Heart left ventricle (tissue), 16 donors: ENCODE results near the gene OOEP. TPM values are rescaled to one million over a fixed set of nuclear protein-coding genes. Genes with fewer than 3 reads are reported as not detected.
"Not testable (repeated sequence)": the region's sequence is repeated elsewhere in the genome, so short reads cannot be mapped to it uniquely, and the experiment has no call there.

Experiments used
- ATAC-seq, 4 donors: fragments of 200-7000 bp; cut with Tn5 transposase; one replicate each; pipeline ENCODE4 v1.9.1; 2020 to 2022; ENCODE audit warnings: moderate library complexity in 4 of 4, mild to moderate bottlenecking in 3 of 4, moderate number of reproducible peaks in 1 of 4
- DNase-seq, 5 donors: peaks; one replicate each; pipeline ENCODE4 v3.0.0-alpha.2; 2020
- H3K27ac ChIP-seq, 12 donors: fragments of 200-600 bp; sonication (generic) in 4 of 12; one replicate each; pipeline versions ENCODE4 v1.5.0 to v1.8.0; 2016 to 2022; ENCODE audit warnings: mild to moderate bottlenecking in 2 of 12
- H3K27me3 ChIP-seq, 9 donors: fragments of 200-600 bp; sonication (generic) in 2 of 9; one replicate each; pipeline versions ENCODE4 v1.5.1 to v1.8.0; 2016 to 2022; ENCODE audit warnings: mild to moderate bottlenecking in 3 of 9
- H3K36me3 ChIP-seq, 9 donors: fragments of 200-600 bp; sonication (generic) in 2 of 9; one replicate each; pipeline versions ENCODE4 v1.5.0 to v1.8.0; 2018 to 2022; ENCODE audit warnings: mild to moderate bottlenecking in 2 of 9
- H3K4me1 ChIP-seq, 12 donors: fragments of 200-600 bp; sonication (generic) in 4 of 12; one replicate each; pipeline versions ENCODE4 v1.5.0 to v1.8.0; 2016 to 2022; ENCODE audit warnings: mild to moderate bottlenecking in 3 of 12
- H3K4me3 ChIP-seq, 12 donors: fragments of 200-600 bp; sonication (generic) in 4 of 12; one replicate each; pipeline versions ENCODE4 v1.5.0 to v1.8.0; 2017 to 2022; ENCODE audit warnings: mild to moderate bottlenecking in 9 of 12, moderate library complexity in 4 of 12
- H3K9me3 ChIP-seq, 12 donors: fragments of 200-600 bp; sonication (generic) in 4 of 12; one replicate each; pipeline versions ENCODE4 v1.5.0 to v1.8.0; 2016 to 2022; ENCODE audit warnings: mild to moderate bottlenecking in 1 of 12
- POLR2A ChIP-seq, 2 donors: fragments of 450-650 bp; IDR thresholded peaks; one replicate each; pipeline ENCODE4 v1.6.1; 2017; ENCODE audit warnings: antibody characterized with exemption in 2 of 2, mild to moderate bottlenecking in 2 of 2, moderate library complexity in 2 of 2
- WGBS, 4 donors: extraction: QIAGEN DNeasy Blood & Tissue Kit in 2 of 4; methylation state at CpG; one replicate each; pipeline versions ENCODE4 v1.1.5 to v1.1.7; 2013 to 2018; 5-methylcytosine and 5-hydroxymethylcytosine counted together
- intact Hi-C, 10 donors: fragments of 100-400 bp; cut with DNase I; formaldehyde crosslinking; loops; one replicate each; pipeline versions ENCODE4 v1.11.1 to v1.14.2; 2022
- polyA plus RNA-seq, 2 donors: library from polyadenylated mRNA; stranded (reverse); fragments of 200-250 nt; gene quantifications; one replicate each; pipeline ENCODE4 v1.2.3, GENCODE V29; 2013
- total RNA-seq, 9 donors: library from RNA; depleted of rRNA in 2 of 9; stranded (reverse); fragments of >200 nt in 2 of 9; fragmentation: NEBNext Ultra II Directional in 3 of 9; extraction: Animal tissue kit (Norgen Biotek cat#: 25700) in 3 of 9; gene quantifications; one replicate each; pipeline versions ENCODE4 v1.1.0 to v1.2.4, GENCODE V29; 2016 to 2023
- TF ChIP-seq, protein P1 (sequence below), 12 donors: fragments of 200-600 bp; sonication (generic) in 4 of 12; IDR thresholded peaks; one replicate each; pipeline versions ENCODE4 v1.5.0 to v1.8.0; 2018 to 2022; ENCODE audit warnings: antibody characterized with exemption in 12 of 12, mild to moderate bottlenecking in 5 of 12
- donor health status: ischemic (EF 13 %, LVEDD 7.1; RV severe dilation, severe dysfunction).
- donor health status: healthy with polysubstance abuse.
- donor health status: DM: no; HTN: yes; CAD: no.
- donor health status: DM: no; HTN: no; CAD: no.
- donor health status: ischemic (EF 25% LVEDD 6.9; RV normal size, moderate dysfunction).
- donor health status: ischemic (EF 25% LVEDD 5.7; RV mildly dilated, moderate dysfunction).
- donor health status: healthy.
- donor health status: DM: yes; HTN: yes; CAD: no.
- donor health status: ischemic (EF 35%, LVEDD 5.7; RV mildly dilated, moderate dysfunction).
- donor health status: nonischemic (EF 11% LVEDD 7.7; RV severe dilation, severe dysfunction).
- donor health status: DM: yes; HTN: yes; CAD: no.
- donor health status: PGD.
- donor health status: ischemic (EF 29% LVEDD 5.4; RV normal size, mild dysfunction).
- donor health status: nonischemic (EF 23%, LVEDD 6.1; RV moderate dilation, normal function).

Gene OOEP
- total and polyA plus RNA-seq, 11 donors, result not detected

GRCh38 chr6:73400656-73401055 lies 31.0 kb upstream of the OOEP start:
- DNase-seq (no peak), ATAC-seq (no peak)
- H3K27ac ChIP-seq, result no peak overlapping the region
- H3K36me3 ChIP-seq, result no peaks in the 10 kb centered on the region
- H3K9me3 ChIP-seq, result no peaks in the 10 kb centered on the region
- H3K27me3 ChIP-seq, result no peaks in the 10 kb centered on the region
- TF ChIP-seq, protein P1, sequence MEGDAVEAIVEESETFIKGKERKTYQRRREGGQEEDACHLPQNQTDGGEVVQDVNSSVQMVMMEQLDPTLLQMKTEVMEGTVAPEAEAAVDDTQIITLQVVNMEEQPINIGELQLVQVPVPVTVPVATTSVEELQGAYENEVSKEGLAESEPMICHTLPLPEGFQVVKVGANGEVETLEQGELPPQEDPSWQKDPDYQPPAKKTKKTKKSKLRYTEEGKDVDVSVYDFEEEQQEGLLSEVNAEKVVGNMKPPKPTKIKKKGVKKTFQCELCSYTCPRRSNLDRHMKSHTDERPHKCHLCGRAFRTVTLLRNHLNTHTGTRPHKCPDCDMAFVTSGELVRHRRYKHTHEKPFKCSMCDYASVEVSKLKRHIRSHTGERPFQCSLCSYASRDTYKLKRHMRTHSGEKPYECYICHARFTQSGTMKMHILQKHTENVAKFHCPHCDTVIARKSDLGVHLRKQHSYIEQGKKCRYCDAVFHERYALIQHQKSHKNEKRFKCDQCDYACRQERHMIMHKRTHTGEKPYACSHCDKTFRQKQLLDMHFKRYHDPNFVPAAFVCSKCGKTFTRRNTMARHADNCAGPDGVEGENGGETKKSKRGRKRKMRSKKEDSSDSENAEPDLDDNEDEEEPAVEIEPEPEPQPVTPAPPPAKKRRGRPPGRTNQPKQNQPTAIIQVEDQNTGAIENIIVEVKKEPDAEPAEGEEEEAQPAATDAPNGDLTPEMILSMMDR (IDR thresholded peaks at IDR 0.05), result no peak
- TF ChIP-seq POLR2A (IDR thresholded peaks at IDR 0.05), result no peak
- H3K4me3 ChIP-seq, result no peak overlapping the region
- no peaks in the 10 kb centered on the region for H3K4me1 ChIP-seq
- intact Hi-C loops, result no loop called here

DNA sequence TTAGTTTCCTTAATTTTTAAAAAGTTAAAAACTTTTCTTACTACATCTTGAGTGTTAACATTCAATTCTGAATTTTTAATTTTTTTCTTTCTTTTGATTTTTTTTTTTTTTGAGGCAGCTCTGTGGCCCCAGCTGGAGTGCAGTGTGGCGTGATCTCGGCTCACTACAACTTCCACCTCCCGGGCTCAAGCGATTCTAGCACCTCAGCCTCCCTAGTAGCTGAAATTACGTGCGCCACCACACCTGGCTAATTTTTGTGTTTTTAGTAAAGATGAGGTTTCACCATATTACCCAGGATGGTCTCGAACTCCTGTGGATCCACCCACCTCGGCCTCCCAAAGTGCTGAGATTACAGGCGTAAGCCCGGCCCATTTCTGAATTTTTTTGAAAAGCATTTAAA lies 26.2 kb upstream of the OOEP start:
- TF ChIP-seq POLR2A (IDR thresholded peaks at IDR 0.05), result no peak
- TF ChIP-seq, protein P1 (IDR thresholded peaks at IDR 0.05), result no peak
- Histone ChIP-seq H3K4me1 (no peaks in the 10 kb centered on the region), H3K36me3 (no peaks in the 10 kb centered on the region), H3K27me3 (no peaks in the 10 kb centered on the region), H3K27ac (no peak overlapping the region), H3K9me3 (no peaks in the 10 kb centered on the region), H3K4me3 (no peak overlapping the region)
- intact Hi-C loops, result no loop called here
- no peak for ATAC-seq
- no peak for DNase-seq
- WGBS, 4 donors, result 95 to 96% (median 96%) methylated on average over 10 of the region's 10 CpGs

DNA sequence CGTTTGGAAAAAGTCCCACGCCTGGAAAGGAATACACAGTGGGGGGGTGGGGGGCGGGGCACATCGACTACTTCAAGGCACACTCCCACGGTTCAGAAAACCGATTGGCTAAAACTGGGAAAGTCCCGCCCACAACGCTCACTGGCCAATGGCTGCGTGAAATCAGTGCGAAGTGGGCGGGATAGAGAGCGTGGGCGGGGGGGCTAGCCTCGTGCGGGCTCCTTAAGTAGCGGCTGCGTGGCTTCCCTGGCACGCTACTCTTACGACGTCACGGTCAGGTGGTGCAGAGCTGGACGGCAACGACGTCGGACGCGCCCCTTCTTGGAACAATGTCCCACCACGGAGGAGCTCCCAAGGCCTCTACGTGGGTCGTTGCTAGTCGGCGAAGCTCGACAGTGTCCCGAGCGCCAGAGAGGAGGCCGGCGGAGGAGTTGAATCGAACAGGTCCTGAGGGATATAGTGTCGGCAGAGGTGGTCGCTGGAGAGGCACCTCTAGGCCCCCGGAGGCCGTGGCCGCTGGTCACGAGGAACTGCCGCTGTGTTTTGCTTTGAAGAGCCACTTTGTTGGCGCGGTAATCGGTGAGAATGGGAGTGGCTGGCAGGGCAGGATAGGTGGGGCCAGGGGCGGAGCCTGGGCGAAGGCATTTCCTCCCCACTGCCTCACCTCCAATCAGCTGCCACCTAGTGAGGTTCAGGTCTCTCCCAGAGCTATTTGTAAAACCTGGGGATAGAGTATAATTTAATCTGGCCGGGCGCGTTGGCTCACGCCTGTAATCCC lies 25.1 kb upstream of the OOEP start, which contains the start of gene DDX43:
Gene DDX43 (plus strand): TSS at position 252 of the 778 bp plus-strand sequence. CDS start 78 bp downstream, at position 330.
- WGBS, 4 donors, result 63 to 81% (median 78%) methylated on average over 53 to 54 of the region's 54 CpGs
- H3K9me3 ChIP-seq, result no peaks in the 10 kb centered on the region
- DNase-seq (peak in 4 of 5 donors; percentile 28 to 80 (median 42)), ATAC-seq (peak; percentile 51 to 94 (median 74))
- no peak for TF ChIP-seq POLR2A (IDR thresholded peaks at IDR 0.05)
- TF ChIP-seq, protein P1 (IDR thresholded peaks at IDR 0.05), result no peak
- no peaks in the 10 kb centered on the region for H3K36me3 ChIP-seq
- peak within 1 kb of the TSS in 8 of 12 donors; percentile 15 to 62 (median 42) for H3K4me3 ChIP-seq
- H3K27me3 ChIP-seq, result no peaks in the 10 kb centered on the region
- peak within 1 kb of the TSS in 3 of 12 donors; percentile 40 to 80 (median 58) for H3K27ac ChIP-seq
- intact Hi-C loops, result no loop called here
- no peaks in the 10 kb centered on the region for H3K4me1 ChIP-seq

DNA sequence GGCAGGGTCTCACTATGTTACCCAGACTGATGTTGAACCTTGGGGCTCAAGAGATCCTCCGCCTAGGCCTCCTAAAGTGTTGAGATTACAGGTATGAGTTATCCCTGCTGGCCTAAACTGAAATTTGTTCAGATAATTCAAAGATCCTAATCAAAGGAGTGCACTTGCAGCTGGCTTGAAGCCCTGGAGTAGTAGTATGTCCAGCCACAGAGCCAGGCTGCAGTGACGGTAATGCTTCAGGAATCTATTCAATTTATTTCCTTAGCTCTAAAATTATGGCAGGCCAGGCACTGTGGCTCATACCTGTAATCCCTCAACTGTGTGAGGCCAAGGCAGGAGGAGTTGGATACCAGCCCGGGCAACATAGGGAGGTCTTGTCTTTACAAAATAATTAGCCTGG lies 23.6 kb upstream of the OOEP start:
- no peak for TF ChIP-seq POLR2A (IDR thresholded peaks at IDR 0.05)
- TF ChIP-seq, protein P1 (IDR thresholded peaks at IDR 0.05), result no peak
- 89 to 93% (median 93%) methylated on average over 3 of the region's 3 CpGs for WGBS, 4 donors
- intact Hi-C loops, result no loop called here
- Histone ChIP-seq H3K9me3 (no peaks in the 10 kb centered on the region), H3K4me1 (peaks cover 0 to 11% (median 0%) of the 10 kb centered on the region in 12 donors), H3K27me3 (no peaks in the 10 kb centered on the region), H3K4me3 (no peak overlapping the region), H3K36me3 (no peaks in the 10 kb centered on the region), H3K27ac (no peak overlapping the region)
- no peak for ATAC-seq
- no peak for DNase-seq

- ATAC-seq, H3K27me3 ChIP-seq, H3K4me3 ChIP-seq, DNase-seq, H3K27ac ChIP-seq, H3K36me3 ChIP-seq, intact Hi-C loops, H3K9me3 ChIP-seq: not testable (repeated sequence)
- peaks cover 0 to 11% (median 0%) of the 10 kb centered on the region in 12 donors for H3K4me1 ChIP-seq
- 65 to 75% (median 71%) methylated on average over 4 of the region's 4 CpGs for WGBS, 4 donors
Measured at GRCh38 chr6:73392188-73392587, 22.5 kb upstream of the OOEP start.
